Fibroblast of pulmonary artery (primary cell): ENCODE data around the gene TMEM129.

Experiments used
- DNase-seq: peaks from one replicate; pipeline ENCODE4 v3.0.0-alpha.2; 2010; ENCODE audit warnings: low read depth
- H3K4me3 ChIP-seq: replicated peaks from 2 replicates; pipeline ENCODE4 v1.5.1; 2011; ENCODE audit warnings: low read depth, mild to moderate bottlenecking, control low read depth, low read length, moderate library complexity
- CTCF ChIP-seq: IDR thresholded peaks from 2 replicates; pipeline ENCODE4 v1.5.1; 2011; ENCODE audit warnings: mild to moderate bottlenecking, control low read depth, low read length, inconsistent platforms; ENCODE audit errors: missing control alignments

The TMEM129 gene

GRCh38 chr4:1767061-1767769 lies 46.1 kb upstream of the TMEM129 start:
- H3K4me3 ChIP-seq, result peak overlapping the region; percentile 29
- peak; percentile 15 for DNase-seq
- TF ChIP-seq CTCF, result no peak

- no peak overlapping the region for H3K4me3 ChIP-seq
- DNase-seq, result no peak
- no peak for TF ChIP-seq CTCF
Observed at GRCh38 chr4:1766106-1767060, 45.3 kb upstream of the TMEM129 start.

- H3K4me3 ChIP-seq, result no peak overlapping the region
- TF ChIP-seq CTCF, result no peak
- DNase-seq, result no peak
Observed at GRCh38 chr4:1765409-1766072, 44.4 kb upstream of the TMEM129 start.

GRCh38 chr4:1764670-1765069 lies 43.5 kb upstream of the TMEM129 start:
- TF ChIP-seq CTCF, result no peak
- no peak for DNase-seq
- no peak overlapping the region for H3K4me3 ChIP-seq

- TF ChIP-seq CTCF, result no peak
- peak; percentile 39 for DNase-seq
- no peak overlapping the region for H3K4me3 ChIP-seq
Observed at GRCh38 chr4:1763550-1764080, 42.5 kb upstream of the TMEM129 start.

GRCh38 chr4:1763070-1763549 lies 42.0 kb upstream of the TMEM129 start:
- TF ChIP-seq CTCF, result no peak
- H3K4me3 ChIP-seq, result no peak overlapping the region
- no peak for DNase-seq
